ENCODE results near the gene SMC4. TPM values are rescaled to one million over a fixed set of nuclear protein-coding genes. Genes with fewer than 3 reads are reported as not detected.

Gene SMC4
- total and polyA plus RNA-seq, 10 of the 15 experiments (the other 5 are each of a cell fraction or from before 2014, with no cell fraction given) = 75.6 to 288 (median 136) TPM

- no peak overlapping the region for H3K4me3 ChIP-seq
- no peak overlapping the region for H3K4me2 ChIP-seq (ENCODE audit: control insufficient read depth, insufficient read depth)
- no peak for TF ChIP-seq SIX5 (IDR thresholded peaks at IDR 0.05; ENCODE audit: low read depth, low read length, severe bottlenecking)
- TF ChIP-seq ETV6 (conservative IDR thresholded peaks at IDR 0.05 in 1 of 2, IDR thresholded peaks at IDR 0.05 in 1 of 2; ENCODE audit: borderline replicate concordance in 1 of 2, low read depth in 1 of 2) = no peak
- TF ChIP-seq JUNB (IDR thresholded peaks at IDR 0.05) = no peak
- TF ChIP-seq IKZF2 (IDR thresholded peaks at IDR 0.05) = no peak
- TF ChIP-seq MEF2B (IDR thresholded peaks at IDR 0.05; ENCODE audit: partially characterized antibody, poor library complexity, severe bottlenecking) = no peak
- TF ChIP-seq EED (IDR thresholded peaks at IDR 0.05; ENCODE audit: low read depth) = no peak
- no peak for TF ChIP-seq MYB (IDR thresholded peaks at IDR 0.05; ENCODE audit: borderline replicate concordance, low read depth, low read length)
- no peak for TF ChIP-seq ESRRA (IDR thresholded peaks at IDR 0.05; ENCODE audit: low read length)
- no peak for TF ChIP-seq SIN3A (IDR thresholded peaks at IDR 0.05; ENCODE audit: low read depth, low read length)
- no peak for TF ChIP-seq RFX5 (IDR thresholded peaks at IDR 0.05; ENCODE audit: low read depth, low read length)
- no peak for TF ChIP-seq CHD2 (IDR thresholded peaks at IDR 0.05; ENCODE audit: borderline replicate concordance, low read depth, low read length)
- TF ChIP-seq RAD21 (IDR thresholded peaks at IDR 0.05; ENCODE audit: insufficient read depth, low read depth, low read length) = no peak
- no peak for TF ChIP-seq SKIL (IDR thresholded peaks at IDR 0.05; ENCODE audit: low read depth, poor library complexity, severe bottlenecking)
- no peak for TF ChIP-seq KAT2A (conservative IDR thresholded peaks at IDR 0.05; ENCODE audit: control insufficient read depth, low read depth, low read length)
- intact Hi-C loops (cut with micrococcal nuclease; ENCODE audit: unreplicated experiment) (no loop called here), in situ Hi-C loops (cut with MboI) (no loop called here)
- FAIRE-seq (no peak), DNase-seq (ENCODE audit: low read depth, low spot score) (no peak), ATAC-seq (no peak)
- CTCF ChIA-PET = no interaction called here
- H2AFZ ChIP-seq (ENCODE audit: control insufficient read depth, low read depth, low read length) = no peak overlapping the region
- no peaks in the 10 kb centered on the region for H3K79me2 ChIP-seq (ENCODE audit: control insufficient read depth, insufficient read depth, low read length)
- BruUV-seq (replicated peaks) = no TSS peak
- no peaks in the 10 kb centered on the region for H3K4me1 ChIP-seq (ENCODE audit: control insufficient read depth, insufficient read depth, low read length)
- H3K9me3 ChIP-seq (replicated peaks; ENCODE audit: control insufficient read depth, insufficient read depth, low read length) = no peaks in the 10 kb centered on the region
- no peaks in the 10 kb centered on the region for H4K20me1 ChIP-seq (ENCODE audit: control insufficient read depth, insufficient read depth)
- POLR2A ChIA-PET = interaction anchor here (0.8 kb wide), 1 partner anchor 9 kb away, joined by 3 read pairs; no protein-coding TSS in a partner anchor
- SMC1A ChIA-PET (ENCODE audit: uncharacterized antibody, unreplicated experiment) = no interaction called here
- no peak overlapping the region for H3K27ac ChIP-seq (ENCODE audit: control insufficient read depth, insufficient read depth)
- no peaks in the 10 kb centered on the region for H3K27me3 ChIP-seq (replicated peaks in 1 of 2; ENCODE audit: control insufficient read depth in 2 of 2, insufficient read depth in 2 of 2, low read length in 1 of 2)
- peaks cover 0 to 4% of the 10 kb centered on the region in 2 experiments; a peak in 1 of 4 replicates for H3K36me3 ChIP-seq (ENCODE audit: control insufficient read depth in 2 of 2, insufficient read depth in 2 of 2, low read length in 1 of 2)
- no peak overlapping the region for H3K9ac ChIP-seq (ENCODE audit: control insufficient read depth, insufficient read depth, low read length)
- RAD21 ChIA-PET (ENCODE audit: unreplicated experiment) = no interaction called here
Measured at GRCh38 chr3:160372780-160373179, 26.7 kb upstream of the SMC4 start.

Data from GM12878 (cell line).